HCT116 (cell line): ENCODE measurements around the gene LRP1B. TPM values are rescaled to one million over a fixed set of nuclear protein-coding genes. Genes with fewer than 3 reads are reported as not detected.

Experiments used
- ATAC-seq: fragments of 200-7000 bp; cut with Tn5 transposase; 2 replicates; pipeline ENCODE4 v1.9.1; 2020; ENCODE audit warnings: mild to moderate bottlenecking, moderate library complexity
- BruUV-seq: library from RNA; stranded (reverse); fragments of 400-500 nt; replicated peaks from 2 replicates; lab custom pipeline; 2021; lab: Mats Ljungman, UMichigan
- CTCF ChIA-PET: fragments of 300-600 bp; sonication (Branson Sonifier 250); formaldehyde crosslinking; loops from one replicate; lab custom pipeline; 2021; ENCODE audit warnings: antibody characterized with exemption; lab: Charles Lee
- POLR2A ChIA-PET: fragments of 300-600, 350-600 bp; sonication (Branson Sonifier 250); formaldehyde crosslinking; loops from one replicate; lab custom pipeline; 2021; ENCODE audit warnings: antibody characterized with exemption; lab: Charles Lee
- RAD21 ChIA-PET, 2 experiments: fragments of 300-600 bp; sonication (Branson Sonifier 250); formaldehyde crosslinking; loops; one replicate each; lab custom pipeline; 2023; ENCODE audit warnings: low total read pairs in 2 of 2; ENCODE audit not compliant: uncharacterized antibody in 2 of 2, unreplicated experiment in 2 of 2, low non-redundant PET in 1 of 2; lab: Charles Lee
- DNase-seq: peaks from one replicate; pipeline ENCODE4 v3.0.0-alpha.2; 2010; ENCODE audit warnings: low read depth, low spot score
- H2AFZ ChIP-seq: fragments of 200-600 bp; shearing (Covaris generic), sonication (generic); 2 replicates; pipeline ENCODE4 v1.6.1; 2017; ENCODE audit warnings: low read depth, mixed run types, mixed read lengths, antibody characterized with exemption, low read length; ENCODE audit not compliant: poor library complexity, severe bottlenecking
- H3K27ac ChIP-seq: 2 replicates; pipeline ENCODE4 v1.5.1; 2012; ENCODE audit warnings: low read depth, low read length
- H3K27me3 ChIP-seq: fragments of 200-600 bp; sonication (generic); 2 replicates; pipeline ENCODE4 v1.6.1; 2016; ENCODE audit warnings: mixed run types, low read length, mixed read lengths; ENCODE audit not compliant: insufficient read depth
- H3K36me3 ChIP-seq, 2 experiments: fragments of 200-500 bp in 1 of 2; fragments of 200-600 bp in 1 of 2; sonication (Bioruptor generic) in 1 of 2; sonication (generic) in 1 of 2; 2 replicates each; pipeline versions ENCODE4 v1.5.1 to v1.6.1; 2014 to 2016; ENCODE audit warnings: low read length in 2 of 2, inconsistent platforms in 1 of 2, mixed read lengths in 1 of 2, mixed run types in 1 of 2; ENCODE audit not compliant: insufficient read depth in 2 of 2, control insufficient read depth in 1 of 2
- H3K4me1 ChIP-seq, 2 experiments: fragments of 200-600 bp in 1 of 2; sonication (generic) in 1 of 2; 2 replicates each; pipeline versions ENCODE4 v1.5.1 to v1.6.1; 2012 to 2017; ENCODE audit warnings: low read length in 2 of 2, inconsistent platforms in 1 of 2, mild to moderate bottlenecking in 1 of 2, mixed read lengths in 1 of 2, mixed run types in 1 of 2, moderate library complexity in 1 of 2; ENCODE audit not compliant: insufficient read depth in 2 of 2, control insufficient read depth in 1 of 2
- H3K4me2 ChIP-seq: fragments of 200-600 bp; sonication (generic); 2 replicates; pipeline ENCODE4 v1.6.1; 2017; ENCODE audit warnings: mixed run types, low read length, mixed read lengths
- H3K4me3 ChIP-seq, 2 experiments: fragments of 200-600 bp in 1 of 2; sonication (generic) in 1 of 2; replicated peaks in 1 of 2; 2 replicates each; pipeline ENCODE4 v1.5.1; 2011 to 2016; ENCODE audit warnings: low read length in 2 of 2, control low read depth in 1 of 2, low read depth in 1 of 2, mild to moderate bottlenecking in 1 of 2, mixed read lengths in 1 of 2, mixed run types in 1 of 2
- H3K79me2 ChIP-seq: fragments of 200-600 bp; sonication (generic); 2 replicates; pipeline ENCODE4 v1.6.1; 2017; ENCODE audit warnings: mild to moderate bottlenecking, mixed run types, low read length, moderate library complexity, mixed read lengths; ENCODE audit not compliant: insufficient read depth
- H3K9ac ChIP-seq: fragments of 200-600 bp; sonication (generic); 2 replicates; pipeline ENCODE4 v1.6.1; 2016; ENCODE audit warnings: low read length, mixed read lengths
- H3K9me2 ChIP-seq: fragments of 200-600 bp; sonication (generic), shearing (Covaris generic); 2 replicates; pipeline ENCODE4 v1.6.1; 2017; ENCODE audit warnings: mixed run types, mild to moderate bottlenecking, moderate library complexity; ENCODE audit not compliant: insufficient read depth
- H3K9me3 ChIP-seq, 2 experiments: fragments of 200-500 bp in 1 of 2; fragments of 200-600 bp in 1 of 2; sonication (Bioruptor generic) in 1 of 2; sonication (generic) in 1 of 2; 2 replicates each; pipeline ENCODE4 v1.6.1; 2014 to 2017; ENCODE audit warnings: low read length in 2 of 2, mixed read lengths in 2 of 2, inconsistent platforms in 1 of 2, low read depth in 1 of 2, mild to moderate bottlenecking in 1 of 2, mixed run types in 1 of 2, moderate library complexity in 1 of 2; ENCODE audit not compliant: control insufficient read depth in 1 of 2, insufficient read depth in 1 of 2
- H4K20me1 ChIP-seq: fragments of 200-600 bp; sonication (generic), shearing (Covaris generic); 2 replicates; pipeline ENCODE4 v1.6.1; 2017; ENCODE audit warnings: mixed run types, mild to moderate bottlenecking, moderate library complexity; ENCODE audit not compliant: insufficient read depth
- ELF1 ChIP-seq: IDR thresholded peaks from 2 replicates; pipeline ENCODE4 v1.6.1; 2012; ENCODE audit warnings: low read depth, borderline replicate concordance
- EZH2phosphoT487 ChIP-seq: fragments of 200-600 bp; IDR thresholded peaks from 2 replicates; pipeline ENCODE4 v1.6.1; 2018; ENCODE audit warnings: antibody characterized with exemption, borderline replicate concordance
- POLR2A ChIP-seq: IDR thresholded peaks from 2 replicates; pipeline ENCODE4 v1.7.0; 2011; ENCODE audit warnings: borderline replicate concordance; ENCODE audit not compliant: insufficient read depth, insufficient read length; ENCODE audit errors: extremely low read depth
- RAD21 ChIP-seq: IDR thresholded peaks from 2 replicates; pipeline ENCODE4 v1.6.1; 2012; ENCODE audit warnings: low read depth, mild to moderate bottlenecking
- REST ChIP-seq: IDR thresholded peaks from 2 replicates; pipeline ENCODE4 v1.6.1; 2012; ENCODE audit warnings: low read depth
- ZBTB33 ChIP-seq: IDR thresholded peaks from 2 replicates; pipeline ENCODE4 v1.6.1; 2011; ENCODE audit warnings: mild to moderate bottlenecking, low read length, moderate library complexity; ENCODE audit not compliant: insufficient replicate concordance; ENCODE audit errors: extremely low read depth
- ZFX ChIP-seq: fragments of 450-650 bp; IDR thresholded peaks from 2 replicates; pipeline ENCODE4 v1.6.1; 2017
- intact Hi-C: fragments of 100-400 bp; cut with micrococcal nuclease; formaldehyde crosslinking; loops from 2 replicates; pipeline ENCODE4 v1.10.0; 2022
- total RNA-seq: library from RNA; stranded (reverse); gene quantifications from one replicate; pipeline ENCODE4 v1.2.1, GENCODE V29; 2021; ENCODE audit not compliant: unreplicated experiment

Gene LRP1B
- total RNA-seq, 1 experiment from 2014 or later = 0.34 TPM

GRCh38 chr2:140509765-140510164 is 1621.1 kb downstream of the LRP1B start:
- ATAC-seq (no peak), DNase-seq (no peak)
- no TSS peak for BruUV-seq
- H3K9ac ChIP-seq = no peak overlapping the region
- H3K27ac ChIP-seq = no peak overlapping the region
- H3K9me2 ChIP-seq = no peaks in the 10 kb centered on the region
- no peak overlapping the region for H3K4me2 ChIP-seq
- CTCF ChIA-PET = no interaction called here
- TF ChIP-seq ZFX (no peak), ELF1 (no peak), POLR2A (no peak), RAD21 (no peak), ZBTB33 (no peak), EZH2phosphoT487 (no peak), REST (no peak)
- TF ChIP-seq, all 23 proteins: peak for 0
- H3K79me2 ChIP-seq = no peaks in the 10 kb centered on the region
- H3K4me3 ChIP-seq = no peak overlapping the region
- no peaks in the 10 kb centered on the region for H3K4me1 ChIP-seq
- intact Hi-C loops = no loop called here
- RAD21 ChIA-PET = no interaction called here
- H3K36me3 ChIP-seq = no peaks in the 10 kb centered on the region
- H4K20me1 ChIP-seq = no peaks in the 10 kb centered on the region
- no peaks in the 10 kb centered on the region for H3K27me3 ChIP-seq
- H2AFZ ChIP-seq = no peak overlapping the region
- POLR2A ChIA-PET = no interaction called here
- H3K9me3 ChIP-seq = no peaks in the 10 kb centered on the region
